ENCODE data around the gene MICAL3.

DNA sequence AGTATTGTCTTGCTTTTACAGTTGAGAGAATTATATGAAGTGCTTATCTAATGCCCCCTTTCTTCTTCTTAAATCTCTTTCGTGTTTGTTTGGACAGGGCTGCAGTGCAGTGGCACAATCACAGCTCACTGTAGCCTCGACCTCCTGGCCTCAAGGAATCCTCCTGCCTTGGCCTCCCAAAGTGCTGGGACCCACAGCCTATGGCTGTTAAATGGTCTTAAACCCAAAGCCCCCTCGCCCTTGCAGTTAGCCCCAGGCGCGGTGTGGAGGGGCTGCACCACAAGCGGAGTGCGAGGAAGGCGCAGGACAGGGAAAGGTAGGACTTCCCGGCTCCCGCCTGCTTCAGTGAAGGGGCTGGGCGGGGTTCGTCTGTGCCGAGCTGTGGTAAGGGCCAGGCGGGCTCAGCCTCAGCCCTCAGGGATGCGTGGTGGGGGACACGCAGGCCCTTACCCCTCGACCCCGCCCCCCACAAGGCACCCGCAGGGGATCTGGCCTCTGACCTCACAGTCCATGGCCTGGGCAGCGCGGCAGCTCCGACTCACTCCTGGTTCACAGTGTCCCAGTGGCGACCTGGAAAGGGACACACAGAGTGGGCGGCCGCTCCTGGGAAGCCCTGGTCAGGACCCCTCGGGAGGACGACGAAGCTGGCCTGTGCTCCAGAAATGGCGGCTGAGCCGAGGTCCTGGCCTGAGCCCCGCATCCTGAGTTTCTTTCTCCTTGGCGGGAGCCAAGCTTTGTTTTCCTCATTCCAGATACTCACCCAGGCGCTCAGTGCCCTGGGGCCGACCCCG lies 274.6 kb downstream of the MICAL3 start:
- TF ChIP-seq, protein P1, sequence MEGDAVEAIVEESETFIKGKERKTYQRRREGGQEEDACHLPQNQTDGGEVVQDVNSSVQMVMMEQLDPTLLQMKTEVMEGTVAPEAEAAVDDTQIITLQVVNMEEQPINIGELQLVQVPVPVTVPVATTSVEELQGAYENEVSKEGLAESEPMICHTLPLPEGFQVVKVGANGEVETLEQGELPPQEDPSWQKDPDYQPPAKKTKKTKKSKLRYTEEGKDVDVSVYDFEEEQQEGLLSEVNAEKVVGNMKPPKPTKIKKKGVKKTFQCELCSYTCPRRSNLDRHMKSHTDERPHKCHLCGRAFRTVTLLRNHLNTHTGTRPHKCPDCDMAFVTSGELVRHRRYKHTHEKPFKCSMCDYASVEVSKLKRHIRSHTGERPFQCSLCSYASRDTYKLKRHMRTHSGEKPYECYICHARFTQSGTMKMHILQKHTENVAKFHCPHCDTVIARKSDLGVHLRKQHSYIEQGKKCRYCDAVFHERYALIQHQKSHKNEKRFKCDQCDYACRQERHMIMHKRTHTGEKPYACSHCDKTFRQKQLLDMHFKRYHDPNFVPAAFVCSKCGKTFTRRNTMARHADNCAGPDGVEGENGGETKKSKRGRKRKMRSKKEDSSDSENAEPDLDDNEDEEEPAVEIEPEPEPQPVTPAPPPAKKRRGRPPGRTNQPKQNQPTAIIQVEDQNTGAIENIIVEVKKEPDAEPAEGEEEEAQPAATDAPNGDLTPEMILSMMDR (IDR thresholded peaks at IDR 0.05): no peak
- TF ChIP-seq POLR2A (IDR thresholded peaks at IDR 0.05): no peak
- TF ChIP-seq POLR2AphosphoS5 (IDR thresholded peaks at IDR 0.05): no peak
- no peak for TF ChIP-seq EP300 (IDR thresholded peaks at IDR 0.05; ENCODE audit: low read depth)
